GM19035 (cell line): ENCODE measurements around the gene PDLIM4.

Source experiments
- ATAC-seq: cut with Tn5 transposase; IDR thresholded peaks from one replicate; pipeline ENCODE4 v1.9.1; 2021; ENCODE audit not compliant: unreplicated experiment

Gene PDLIM4

GRCh38 chr5:132301344-132302271 is 44.1 kb downstream of the PDLIM4 start:
- ATAC-seq, result no peak

GRCh38 chr5:132302413-132302812 is 44.9 kb downstream of the PDLIM4 start:
- ATAC-seq, result no peak

- no peak for ATAC-seq
Measured at GRCh38 chr5:132303589-132303988, 46.1 kb downstream of the PDLIM4 start.

- no peak for ATAC-seq
Measured at GRCh38 chr5:132305420-132305819, 47.9 kb downstream of the PDLIM4 start.

- ATAC-seq, result no peak
Measured at GRCh38 chr5:132308701-132309100, 51.2 kb downstream of the PDLIM4 start.

- ATAC-seq, result no peak
Measured at GRCh38 chr5:132309679-132310078, 52.2 kb downstream of the PDLIM4 start.

GRCh38 chr5:132310141-132310834 is 52.8 kb downstream of the PDLIM4 start:
- no peak for ATAC-seq

GRCh38 chr5:132313366-132313765 is 55.9 kb downstream of the PDLIM4 start:
- ATAC-seq, result no peak

- no peak for ATAC-seq
Measured at GRCh38 chr5:132313961-132314432, 56.5 kb downstream of the PDLIM4 start.

GRCh38 chr5:132315529-132316067 is 58.1 kb downstream of the PDLIM4 start:
- ATAC-seq, result no peak

- ATAC-seq, result no peak
Measured at GRCh38 chr5:132319975-132320374, 62.5 kb downstream of the PDLIM4 start.

- no peak for ATAC-seq
Measured at GRCh38 chr5:132321109-132321721, 63.7 kb downstream of the PDLIM4 start.

- no peak for ATAC-seq
Measured at GRCh38 chr5:132322266-132322665, 64.8 kb downstream of the PDLIM4 start.
